ENCODE data around the gene AEN. TPM values are rescaled to one million over a fixed set of nuclear protein-coding genes. Genes with fewer than 3 reads are reported as not detected.

Gene AEN
- polyA plus RNA-seq, 1 donor from 2014 or later, result 40.8 TPM

Other genes starting within 250 kb of the AEN start
- gene MRPL46, start 154.0 kb upstream of the AEN start, polyA plus RNA-seq, result 56.2 TPM
- 60.1 TPM for gene MRPS11, start 153.6 kb upstream of the AEN start, polyA plus RNA-seq
- gene DET1, start 74.7 kb upstream of the AEN start, polyA plus RNA-seq, result 1.1 TPM
- gene ISG20, start 17.7 kb downstream of the AEN start, polyA plus RNA-seq, result 760 TPM
- gene ACAN, start 182.1 kb downstream of the AEN start, polyA plus RNA-seq, result not detected

Measured in IgD-negative memory B cell (primary cell).